SK-MEL-5 (cell line): ENCODE results near the gene UCK1. TPM values are rescaled to one million over a fixed set of nuclear protein-coding genes. Genes with fewer than 3 reads are reported as not detected.

ENCODE experiments used
- DNase-seq: peaks from one replicate; pipeline ENCODE4 v3.0.0-alpha.2; 2016; ENCODE audit warnings: low read depth, low spot score
- in situ Hi-C: cut with HindIII; loops from 2 replicates; pipeline ENCODE4 v1.10.0; 2016; ENCODE audit warnings: low sequenced_read_pairs, high pct_unique_total_duplicates, low pct_unique_long_range_greater_than_20kb
- total RNA-seq: library from RNA; depleted of rRNA; stranded (reverse); fragments of >200 nt; shearing (Covaris generic); gene quantifications from 2 replicates; pipeline ENCODE4 v1.2.3, GENCODE V29; 2014

The UCK1 gene
- total RNA-seq, 1 experiment from 2014 or later: 46.8 TPM

DNA sequence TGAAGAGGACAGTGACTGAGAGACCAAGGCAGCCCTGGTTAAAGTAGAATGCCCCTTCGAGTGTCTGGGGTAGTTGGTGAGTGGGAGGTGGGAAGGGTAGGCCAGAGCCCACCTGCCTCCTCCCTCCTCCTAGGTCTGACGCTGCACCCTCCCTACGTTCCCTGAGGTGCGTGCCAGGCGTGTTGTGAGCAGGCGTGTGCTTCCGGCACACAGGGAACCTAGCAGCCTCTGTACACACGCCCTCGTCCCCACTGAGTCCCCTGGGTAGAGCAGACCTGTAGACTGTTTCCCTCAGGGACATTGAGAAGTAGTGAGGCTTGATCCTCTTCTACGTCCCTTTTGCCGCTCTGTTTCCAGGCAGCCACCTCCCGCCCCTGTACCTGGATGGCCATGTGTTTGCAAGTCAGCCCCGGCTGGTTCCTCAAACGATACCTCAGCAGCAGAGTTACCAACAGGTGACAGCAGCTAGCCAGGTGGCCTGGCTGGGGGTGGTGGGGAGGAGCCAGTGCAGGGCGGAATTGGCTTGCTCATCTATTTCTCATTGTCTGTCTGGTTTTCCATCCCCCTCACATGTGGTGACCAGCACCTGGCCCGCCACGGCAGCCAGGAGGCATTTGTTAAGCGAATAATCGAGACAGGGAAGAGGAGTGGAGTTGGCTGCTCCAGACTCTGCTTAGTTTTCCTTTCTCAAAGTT is 45.2 kb downstream of the UCK1 start:
- no peak for DNase-seq
- in situ Hi-C loops: no loop called here

DNA sequence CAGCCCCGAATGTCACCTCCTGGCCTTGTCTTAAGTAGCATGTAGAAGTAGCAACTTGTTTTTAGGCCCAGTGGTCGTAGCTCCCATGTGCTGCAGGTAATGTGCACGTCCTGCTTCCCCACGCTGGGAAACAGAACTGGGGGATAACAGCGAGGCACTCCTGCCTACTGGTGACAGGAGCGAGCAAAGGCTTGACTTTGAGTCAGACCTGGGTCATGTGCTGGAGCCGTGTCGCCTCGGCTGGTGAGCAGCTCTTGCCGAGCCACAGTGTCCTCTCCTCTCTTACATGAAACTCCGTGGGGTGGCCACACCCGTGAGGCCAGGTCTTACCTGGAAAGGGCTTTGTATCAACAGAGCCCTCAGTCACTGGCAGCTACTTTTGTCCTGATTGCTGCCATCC is 45.9 kb downstream of the UCK1 start:
- in situ Hi-C loops: no loop called here
- DNase-seq: no peak

DNA sequence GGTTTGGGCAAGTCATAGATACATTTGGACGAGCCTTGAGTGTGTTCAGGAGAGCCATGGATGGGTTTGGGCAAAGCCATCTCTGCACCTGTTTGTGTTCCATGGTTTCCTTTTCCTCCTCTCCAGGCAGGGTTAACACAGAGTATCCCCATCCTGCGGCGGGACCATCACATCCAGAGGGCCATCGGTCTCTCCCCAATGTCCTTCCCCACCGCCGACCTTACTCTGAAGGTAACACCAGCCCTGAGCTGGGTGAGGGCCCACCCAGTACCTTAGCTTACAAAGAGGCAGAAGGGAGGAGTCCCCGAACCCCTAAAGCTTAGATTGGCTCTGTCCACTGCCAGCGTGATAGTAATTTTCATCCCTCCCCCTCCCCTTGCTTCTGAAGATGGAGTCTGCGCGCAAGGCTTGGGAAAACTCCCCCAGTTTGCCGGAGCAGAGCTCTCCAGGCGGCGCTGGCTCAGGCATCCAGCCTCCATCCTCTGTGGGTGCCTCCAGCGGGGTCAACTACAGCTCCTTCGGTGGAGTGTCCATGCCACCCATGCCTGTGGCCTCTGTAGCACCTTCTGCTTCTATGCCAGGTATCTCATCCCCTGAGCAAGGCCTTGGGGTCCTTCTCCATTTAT is 46.4 kb downstream of the UCK1 start:
- in situ Hi-C loops: no loop called here
- DNase-seq: no peak

GRCh38 chr9:131484051-131484445 is 47.0 kb downstream of the UCK1 start:
- in situ Hi-C loops: no loop called here

DNA sequence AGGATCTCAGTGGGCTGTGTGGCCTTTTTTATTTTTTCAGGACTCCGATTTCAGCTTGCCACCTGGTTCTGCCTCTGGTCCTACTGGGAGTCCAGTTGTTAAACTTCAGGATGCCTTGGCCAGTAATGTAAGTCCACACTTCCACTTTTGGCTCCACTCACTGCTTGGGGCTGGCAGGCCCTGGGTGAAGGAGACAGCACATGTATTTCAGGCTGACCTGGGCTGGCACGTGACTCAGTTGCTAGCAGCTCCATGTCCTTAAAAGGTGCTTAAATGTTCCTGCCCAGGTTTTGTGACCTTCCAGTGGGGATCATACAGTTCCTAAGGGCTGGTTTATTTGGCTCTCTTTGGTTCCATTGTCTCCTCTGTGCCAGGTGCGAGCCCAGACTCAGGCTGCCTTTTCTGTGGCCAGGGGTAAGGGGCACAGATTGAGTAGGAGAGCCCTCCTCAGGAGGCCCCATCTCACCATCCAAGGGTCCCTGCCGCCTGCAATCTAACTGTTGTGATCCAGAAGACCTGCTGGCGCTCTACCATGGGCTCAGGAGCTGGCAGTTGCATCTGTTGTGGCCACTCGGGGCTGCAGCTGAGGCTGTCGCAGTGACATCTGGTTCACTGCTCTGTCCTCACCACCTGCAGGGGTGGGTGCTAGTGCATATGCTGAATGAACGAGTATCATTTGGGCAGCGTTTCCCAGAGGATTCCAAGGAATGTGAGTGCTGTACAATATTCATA is 47.6 kb downstream of the UCK1 start:
- in situ Hi-C loops: no loop called here

More at GRCh38 chr9:131484051-131484445, 47.0 kb downstream of the UCK1 start:
- DNase-seq: no peak

GRCh38 chr9:131482343-131483006 is 48.6 kb downstream of the UCK1 start:
- in situ Hi-C loops: no loop called here
- no peak for DNase-seq

More for the DNA sequence above, 47.6 kb downstream of the UCK1 start:
- no peak for DNase-seq

DNA sequence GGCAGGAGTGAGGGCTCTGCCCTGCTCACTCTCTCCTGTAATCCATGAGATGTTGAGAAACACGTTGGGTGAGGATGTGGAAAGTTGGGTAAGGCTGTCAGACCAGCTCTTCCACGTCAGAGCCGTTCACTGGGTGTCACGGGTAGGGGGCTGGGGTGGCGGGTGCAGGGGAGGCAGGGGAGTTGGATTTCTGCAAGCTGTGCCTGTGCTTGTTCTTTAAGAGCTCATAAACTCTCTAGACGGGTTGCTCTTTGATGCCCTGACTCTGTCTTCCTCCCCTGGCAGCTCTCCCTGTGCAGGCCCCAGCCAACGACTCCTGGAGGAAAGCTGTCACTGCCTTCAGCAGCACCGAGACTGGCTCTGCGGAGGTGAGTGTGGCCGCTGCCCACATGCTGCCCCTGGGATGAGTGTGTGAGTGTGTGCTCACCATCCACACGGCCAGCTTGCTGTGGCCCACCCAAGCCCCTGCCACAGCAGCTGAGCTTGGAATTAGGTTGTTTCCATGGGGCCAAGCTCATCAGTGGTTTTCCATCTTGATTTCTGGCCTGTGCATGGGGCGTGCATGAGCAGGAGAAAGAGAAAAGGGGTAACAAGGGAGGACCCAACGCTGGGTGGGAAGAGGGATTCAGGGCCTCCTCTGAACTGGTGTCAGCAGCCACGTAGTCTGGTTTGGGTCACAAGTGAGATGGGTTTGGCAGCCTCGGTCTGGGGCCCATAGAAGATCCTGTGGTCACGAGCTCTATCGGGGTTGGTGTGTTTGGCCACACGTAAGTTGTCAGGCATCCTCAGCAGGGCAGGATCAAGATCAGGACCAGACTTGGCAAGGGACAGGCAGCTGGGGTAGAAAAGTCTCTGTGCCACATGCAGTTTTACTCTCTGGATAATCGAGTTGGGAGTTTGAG is 49.4 kb downstream of the UCK1 start:
- in situ Hi-C loops: no loop called here
- no peak for DNase-seq

DNA sequence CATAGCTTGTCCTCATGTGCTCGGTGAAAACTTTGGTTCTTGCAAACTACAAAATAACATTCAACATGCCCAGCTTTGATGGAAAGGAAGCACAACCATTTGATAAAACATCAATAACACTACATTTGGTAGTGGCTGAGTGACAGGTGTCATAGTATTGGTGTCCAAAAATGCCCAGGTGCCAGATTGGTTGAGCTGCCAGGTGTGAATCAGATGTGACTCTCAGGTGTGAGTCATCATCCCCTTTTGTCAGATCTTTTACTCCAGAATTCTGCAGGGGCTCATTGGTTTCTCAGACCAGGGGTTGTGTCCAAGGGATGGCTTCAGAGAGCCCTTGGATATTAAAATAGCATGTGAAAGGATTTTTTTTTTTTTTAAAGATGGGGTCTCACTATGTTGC is 50.8 kb downstream of the UCK1 start:
- DNase-seq: no peak
- in situ Hi-C loops: no loop called here

DNA sequence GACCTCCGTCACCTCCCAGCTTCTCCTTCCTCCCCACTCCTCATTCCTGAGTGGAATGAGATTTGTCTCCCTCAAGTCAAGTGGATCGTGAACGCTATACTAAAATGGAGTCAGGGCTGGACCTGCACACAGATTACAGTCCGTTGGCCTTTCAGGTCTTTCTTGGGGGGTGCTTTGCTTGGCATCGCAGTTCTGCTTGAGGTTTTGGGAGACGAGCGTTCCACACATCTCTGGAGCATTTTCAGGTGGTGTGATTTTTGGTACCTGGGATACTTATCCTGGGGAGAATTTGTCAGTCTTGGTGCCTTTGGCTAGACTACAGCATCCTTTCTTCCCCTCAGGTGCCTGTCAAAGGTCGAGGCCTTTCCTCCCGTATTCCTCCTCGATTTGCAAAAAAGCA is 52.2 kb downstream of the UCK1 start:
- in situ Hi-C loops: no loop called here
- no peak for DNase-seq

DNA sequence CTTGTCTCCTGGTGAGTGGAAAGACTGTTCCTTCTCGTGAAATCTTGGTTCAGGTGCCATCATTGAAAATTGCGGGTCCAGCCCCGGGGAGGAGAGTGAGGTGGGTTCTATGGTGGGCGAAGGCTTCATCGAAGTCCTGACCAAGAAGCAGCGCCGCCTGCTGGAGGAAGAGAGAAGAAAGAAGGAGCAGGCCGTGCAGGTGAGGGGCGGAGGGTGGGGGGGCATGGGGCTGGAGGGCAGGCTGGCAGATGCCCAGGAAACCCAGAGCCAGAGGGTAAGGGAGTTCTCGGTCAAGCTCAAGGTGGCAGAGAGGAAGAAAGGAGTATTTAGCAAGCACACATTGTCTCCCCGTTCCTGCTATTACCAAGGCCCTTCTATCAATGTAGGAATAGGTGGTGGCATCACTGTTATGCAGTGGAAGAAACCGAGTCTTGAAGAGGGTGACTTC is 52.6 kb downstream of the UCK1 start:
- in situ Hi-C loops: no loop called here
- DNase-seq: peak; percentile 73

GRCh38 chr9:131477816-131478419 is 53.1 kb downstream of the UCK1 start:
- in situ Hi-C loops: no loop called here
- no peak for DNase-seq

DNA sequence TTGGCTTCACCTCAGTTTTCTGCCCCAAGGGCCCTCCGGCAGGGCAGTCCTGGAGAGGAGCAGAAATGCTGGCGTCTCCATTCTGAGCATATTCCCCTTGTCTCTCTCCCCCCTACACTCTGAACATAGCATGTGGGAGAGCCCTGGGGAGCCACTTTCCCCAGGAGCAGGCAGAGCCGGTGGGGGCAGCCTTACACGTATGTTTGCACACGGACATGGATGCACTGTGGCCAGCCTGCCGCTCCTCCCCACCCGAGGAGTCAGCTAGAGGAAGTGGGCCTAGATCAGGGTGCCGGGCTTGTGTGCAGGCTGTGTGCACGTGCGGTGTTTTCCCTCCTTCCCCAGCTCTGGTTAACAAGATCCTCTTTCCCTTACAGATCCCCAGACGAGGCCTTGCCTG is 53.7 kb downstream of the UCK1 start:
- DNase-seq: no peak
- in situ Hi-C loops: no loop called here

GRCh38 chr9:131476777-131477345 is 54.2 kb downstream of the UCK1 start:
- in situ Hi-C loops: no loop called here
- DNase-seq: no peak

DNA sequence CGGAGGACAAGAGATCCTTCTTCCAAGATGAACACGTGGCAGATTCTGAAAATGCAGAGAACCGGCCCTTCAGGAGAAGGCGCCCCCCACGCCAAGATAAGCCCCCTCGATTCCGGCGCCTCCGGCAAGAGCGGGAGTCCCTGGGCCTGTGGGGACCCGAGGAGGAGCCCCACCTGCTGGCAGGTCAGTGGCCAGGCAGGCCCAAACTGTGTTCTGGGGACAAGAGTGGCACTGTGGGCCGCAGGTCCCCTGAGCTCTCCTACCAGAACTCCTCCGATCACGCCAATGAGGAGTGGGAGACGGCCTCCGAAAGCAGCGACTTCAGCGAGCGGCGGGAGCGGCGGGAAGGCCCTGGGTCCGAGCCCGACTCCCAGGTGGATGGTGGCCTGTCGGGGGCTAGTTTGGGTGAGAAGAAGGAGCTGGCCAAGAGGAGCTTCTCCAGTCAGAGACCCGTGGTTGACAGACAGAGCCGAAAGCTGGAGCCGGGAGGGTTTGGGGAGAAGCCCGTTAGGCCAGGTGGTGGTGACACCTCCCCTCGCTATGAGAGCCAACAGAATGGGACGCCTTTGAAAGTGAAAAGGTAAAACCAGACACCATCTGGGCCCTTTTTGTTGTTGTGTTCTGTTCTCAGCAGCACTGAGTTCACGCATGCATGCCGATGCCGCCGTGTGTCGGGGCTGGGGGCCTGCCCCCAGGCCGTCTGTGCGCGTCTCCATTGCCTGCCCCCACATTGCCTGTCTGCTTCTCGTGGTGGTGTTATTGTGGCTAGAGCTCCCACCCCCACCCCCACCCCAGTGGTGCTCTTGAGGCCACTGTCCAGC is 54.9 kb downstream of the UCK1 start:
- in situ Hi-C loops: no loop called here
- no peak for DNase-seq

DNA sequence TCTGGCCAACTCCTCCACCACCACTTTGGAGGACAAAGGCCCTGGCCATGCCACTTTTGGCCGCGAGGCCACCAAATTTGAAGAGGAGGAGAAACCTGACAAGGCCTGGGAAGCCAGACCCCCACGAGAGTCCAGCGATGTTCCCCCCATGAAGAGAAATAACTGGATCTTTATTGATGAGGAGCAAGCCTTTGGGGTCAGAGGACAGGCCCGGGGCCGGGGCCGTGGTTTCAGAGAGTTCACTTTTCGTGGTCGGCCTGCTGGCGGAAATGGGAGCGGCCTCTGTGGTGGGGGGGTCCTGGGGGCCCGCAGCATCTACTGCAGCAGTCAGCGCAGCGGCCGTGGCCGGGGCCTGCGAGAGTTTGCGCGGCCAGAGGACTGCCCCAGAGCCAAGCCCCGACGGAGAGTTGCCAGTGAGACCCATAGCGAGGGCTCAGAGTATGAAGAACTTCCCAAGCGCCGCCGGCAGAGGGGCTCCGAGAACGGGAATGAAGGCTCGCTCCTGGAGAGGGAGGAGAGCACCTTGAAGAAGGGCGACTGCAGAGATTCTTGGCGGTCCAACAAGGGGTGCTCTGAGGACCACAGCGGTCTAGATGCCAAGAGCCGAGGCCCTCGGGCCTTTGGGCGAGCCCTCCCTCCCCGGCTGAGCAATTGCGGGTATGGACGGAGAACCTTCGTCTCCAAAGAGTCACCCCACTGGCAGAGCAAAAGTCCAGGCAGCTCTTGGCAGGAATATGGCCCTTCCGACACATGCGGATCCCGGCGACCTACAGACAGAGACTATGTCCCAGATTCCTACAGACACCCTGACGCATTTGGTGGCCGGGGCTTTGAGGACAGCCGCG is 55.7 kb downstream of the UCK1 start:
- in situ Hi-C loops: no loop called here
- DNase-seq: no peak
